NCI-H1105 (cell line): ENCODE measurements around the gene NLRC5.
"Not testable (repeated sequence)": the region's sequence is repeated elsewhere in the genome, so short reads cannot be mapped to it uniquely, and the experiment has no call there.

Source experiments
- DNase-seq: peaks from one replicate; lab custom pipeline; 2025; lab: John Stamatoyannopoulos, UW

The NLRC5 gene

DNA sequence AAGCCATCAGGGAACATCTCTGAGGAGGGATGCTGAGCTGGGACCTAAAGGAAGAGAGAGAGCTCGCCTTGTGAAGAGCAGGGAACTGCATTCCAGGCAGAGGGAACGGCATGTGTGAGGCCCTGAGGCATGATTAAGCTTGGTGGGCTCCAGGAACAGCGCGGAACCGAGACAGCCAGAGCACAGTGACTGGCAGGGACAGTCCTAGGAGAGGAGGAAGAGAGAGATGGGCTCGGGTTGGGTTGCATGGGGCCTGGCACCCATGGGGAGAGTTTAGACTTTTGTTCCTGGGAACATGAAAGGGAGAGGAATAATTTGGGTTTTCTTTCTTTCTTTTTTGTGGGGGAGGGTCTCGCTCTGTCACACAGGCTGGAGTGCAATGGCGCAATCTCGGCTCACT, 63.8 kb downstream of the NLRC5 start:
- DNase-seq: no peak

DNA sequence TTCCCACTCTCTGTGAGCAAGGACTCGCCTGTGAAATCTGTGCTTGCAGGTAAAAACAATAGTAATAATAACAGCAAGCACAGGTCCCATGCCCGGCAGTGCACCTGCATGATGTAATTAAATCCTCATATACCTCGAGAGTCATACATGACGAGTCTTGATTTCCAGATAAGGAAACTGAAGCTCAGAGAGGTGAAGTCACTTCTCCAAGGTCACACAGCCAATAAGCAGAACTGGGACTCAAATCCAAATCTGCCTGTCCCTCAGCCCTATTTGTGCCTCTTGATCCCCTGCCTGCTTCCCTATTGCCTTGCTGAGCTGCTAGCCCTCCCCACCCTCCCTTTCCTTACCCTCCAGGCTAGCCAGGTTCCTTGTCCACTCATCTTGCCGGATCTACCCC, 65.0 kb downstream of the NLRC5 start:
- no peak for DNase-seq

DNA sequence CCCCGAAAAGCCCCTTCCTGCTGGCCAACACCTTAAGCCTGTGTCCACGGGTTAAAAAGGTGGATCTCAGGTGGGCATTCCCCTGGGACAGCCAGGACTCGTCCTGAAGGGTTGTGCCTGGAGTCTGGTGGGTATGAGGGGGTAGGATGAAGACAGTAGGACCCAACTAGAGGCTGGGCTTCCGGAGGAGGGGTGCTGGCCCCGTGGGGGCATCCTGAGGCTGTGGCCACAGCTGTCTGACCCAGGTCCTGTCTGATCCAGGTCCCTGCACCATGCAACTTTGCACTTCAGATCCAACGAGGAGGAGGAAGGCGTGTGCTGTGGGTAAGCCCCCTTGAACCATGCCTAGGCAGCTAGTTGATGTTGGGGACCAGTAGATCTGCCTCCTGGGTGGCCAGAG, 65.4 kb downstream of the NLRC5 start:
- no peak for DNase-seq

GRCh38 chr16:57055671-57056070, 66.3 kb downstream of the NLRC5 start:
- no peak for DNase-seq

DNA sequence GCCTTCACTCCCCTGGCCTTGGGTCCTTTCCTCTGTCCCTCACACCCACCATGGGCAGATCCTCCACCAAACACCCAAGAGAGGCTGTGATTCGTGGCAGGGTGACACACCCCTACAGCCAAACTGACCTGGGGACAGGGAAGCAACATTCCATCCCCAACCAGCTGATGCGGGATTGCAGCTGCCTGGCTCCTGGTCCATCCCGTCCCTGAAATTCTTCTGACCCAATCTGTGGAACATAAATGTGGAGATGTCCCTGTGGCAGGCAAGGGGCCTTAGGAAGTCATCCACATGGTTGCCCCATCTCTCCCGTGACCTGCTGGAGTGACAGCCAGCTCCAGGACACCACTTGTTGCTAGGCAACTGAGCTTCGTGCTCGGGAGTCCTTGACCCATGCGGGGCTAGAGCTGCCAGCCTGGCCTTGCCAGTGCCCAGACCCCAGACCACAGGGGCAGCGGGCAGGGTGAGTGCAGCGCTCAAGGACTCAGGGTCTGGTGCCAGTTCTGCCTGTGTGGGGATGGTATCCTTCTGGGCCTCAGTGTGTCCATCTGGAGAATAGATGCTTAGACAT, 69.0 kb downstream of the NLRC5 start:
- DNase-seq: no peak

DNA sequence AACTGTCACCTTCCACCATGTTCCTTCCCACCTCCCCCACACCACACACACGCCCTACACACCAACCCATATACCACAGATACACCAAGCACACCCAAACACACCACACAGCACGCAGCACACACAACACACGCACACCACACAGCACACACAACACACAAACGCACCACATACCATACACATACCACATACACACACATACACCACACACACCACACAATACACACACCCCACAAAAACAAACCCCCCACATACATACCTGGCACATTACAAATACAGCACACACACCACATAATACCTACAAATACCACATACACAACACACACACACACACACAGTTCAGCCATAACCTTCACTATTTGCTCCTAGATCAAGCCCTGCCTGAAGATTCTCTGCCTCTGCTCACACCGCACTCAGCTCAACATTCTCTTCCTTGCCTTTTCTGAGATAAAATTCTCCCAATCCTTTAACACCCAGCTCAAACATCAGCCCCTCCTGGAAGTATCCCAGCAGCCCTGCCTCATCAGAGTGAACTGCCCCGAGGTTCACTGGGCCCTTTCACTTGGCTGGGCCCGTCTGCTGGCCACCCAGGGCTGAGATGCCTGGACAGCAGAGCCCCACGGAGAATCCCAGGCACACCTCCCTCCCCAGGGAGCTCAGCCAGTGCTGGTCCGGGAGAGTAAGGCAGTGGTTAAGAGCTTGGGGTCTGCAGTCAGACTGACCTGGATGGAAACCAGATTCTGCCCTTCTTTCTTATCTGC, 71.1 kb downstream of the NLRC5 start:
- no peak for DNase-seq

GRCh38 chr16:57061084-57061905, 71.9 kb downstream of the NLRC5 start:
- DNase-seq: no peak

- no peak for DNase-seq
Measured at GRCh38 chr16:57062329-57062728, 73.0 kb downstream of the NLRC5 start.

- DNase-seq: not testable (repeated sequence)
Measured at GRCh38 chr16:57063189-57063588, 73.8 kb downstream of the NLRC5 start.

- DNase-seq: no peak
Measured at GRCh38 chr16:57064995-57065394, 75.6 kb downstream of the NLRC5 start.

- DNase-seq: no peak
Measured at GRCh38 chr16:57066625-57067024, 77.3 kb downstream of the NLRC5 start.

- no peak for DNase-seq
Measured at GRCh38 chr16:57067347-57067746, 78.0 kb downstream of the NLRC5 start.

GRCh38 chr16:57069053-57069452, 79.7 kb downstream of the NLRC5 start:
- DNase-seq: no peak

- DNase-seq: no peak
Measured at GRCh38 chr16:57069635-57070370, 80.4 kb downstream of the NLRC5 start.

- DNase-seq: no peak
Measured at GRCh38 chr16:57070424-57070823, 81.1 kb downstream of the NLRC5 start.

DNA sequence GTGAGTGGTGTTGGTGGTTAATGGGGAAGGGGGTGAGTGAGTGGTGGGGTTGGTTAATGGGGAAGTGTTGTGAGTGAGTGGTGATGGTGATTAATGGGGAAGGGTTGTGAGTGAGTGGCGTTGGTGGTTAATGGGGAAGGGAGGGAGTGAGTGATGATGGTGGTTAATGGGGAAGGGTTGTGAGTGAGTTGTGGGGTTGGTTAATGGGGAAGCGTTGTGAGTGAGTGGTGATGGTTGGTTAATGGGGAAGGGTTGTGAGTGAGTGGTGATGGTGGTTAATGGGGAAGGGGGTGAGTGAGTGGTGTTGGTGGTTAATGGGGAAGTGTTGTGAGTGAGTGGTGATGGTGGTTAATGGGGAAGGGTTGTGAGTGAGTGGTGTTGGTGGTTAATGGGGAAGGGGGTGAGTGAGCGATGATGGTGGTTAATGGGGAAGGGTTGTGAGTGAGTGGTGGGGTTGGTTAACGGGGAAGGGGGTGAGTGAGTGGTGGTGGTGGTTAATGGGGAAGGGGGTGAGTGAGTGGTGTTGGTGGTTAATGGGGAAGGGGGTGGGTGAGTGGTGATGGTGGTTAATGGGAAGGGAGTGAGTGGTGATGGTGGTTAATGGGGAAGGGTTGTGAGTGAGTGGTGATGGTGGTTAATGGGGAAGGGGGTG, 81.8 kb downstream of the NLRC5 start:
- DNase-seq: not testable (repeated sequence)

DNA sequence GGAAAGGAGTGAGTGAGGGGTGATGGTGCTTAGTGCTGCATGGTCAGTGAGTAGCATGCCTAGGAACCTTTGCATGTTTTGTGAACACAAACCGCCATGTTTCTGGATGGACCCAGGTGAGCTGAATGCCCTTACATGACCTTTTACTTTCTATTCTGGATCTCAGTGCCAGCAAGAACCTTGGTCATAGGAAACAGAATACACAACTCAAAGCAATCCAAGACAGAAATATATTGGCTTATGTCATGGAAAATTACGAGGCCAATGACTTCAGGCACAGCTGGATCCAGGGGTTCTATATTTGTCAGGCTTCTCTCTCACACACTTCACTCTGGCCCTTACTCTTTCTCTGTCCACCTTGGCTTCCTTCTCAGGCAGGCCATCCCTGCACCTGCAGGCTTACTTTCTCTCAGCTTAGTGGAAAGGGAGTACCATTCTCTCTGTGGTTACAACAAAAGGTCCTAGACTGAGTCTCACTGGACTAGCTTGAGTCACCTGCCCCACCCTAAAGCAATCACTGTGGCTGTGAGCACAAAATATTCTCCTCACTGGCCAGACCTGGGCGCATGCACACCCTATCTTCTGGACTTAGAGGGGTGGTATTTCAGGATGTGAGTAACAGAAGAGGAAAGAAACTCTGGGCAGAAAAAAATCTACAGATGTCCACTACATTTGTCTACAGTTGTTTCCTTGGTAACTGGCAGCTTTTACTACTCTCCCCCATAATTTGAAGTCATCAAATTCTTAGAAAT, 82.7 kb downstream of the NLRC5 start:
- no peak for DNase-seq

DNA sequence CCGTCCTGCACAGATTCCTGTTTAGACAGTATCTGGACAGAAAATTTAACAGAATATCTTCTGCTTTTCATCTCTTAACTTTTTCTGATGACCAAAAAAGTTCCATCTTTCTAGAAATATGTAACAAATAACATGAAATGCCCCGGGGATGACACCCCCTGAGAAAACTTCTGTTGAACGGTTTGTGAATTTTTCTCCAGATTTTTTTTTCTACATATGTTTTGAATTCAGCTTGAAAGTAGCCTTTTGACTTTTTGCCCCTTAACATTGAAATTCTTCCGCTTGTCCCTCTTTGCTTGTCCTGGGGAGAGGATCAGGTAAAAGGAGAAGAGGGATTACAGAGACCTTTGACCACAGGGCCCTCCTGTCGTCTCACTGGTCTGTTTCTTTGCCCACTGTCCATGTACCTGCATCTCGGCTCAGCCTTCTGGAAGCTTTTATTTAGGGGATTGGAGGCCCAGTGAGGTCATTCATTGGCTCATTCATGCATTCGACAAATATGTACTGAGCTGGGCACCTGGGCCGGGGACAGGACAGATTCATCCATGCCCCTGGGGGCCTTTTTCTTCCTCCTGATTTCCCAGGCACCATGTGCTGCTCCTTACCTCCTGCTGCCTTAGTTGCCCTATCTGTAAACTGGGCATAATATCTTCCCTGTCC, 83.4 kb downstream of the NLRC5 start:
- no peak for DNase-seq

- no peak for DNase-seq
Measured at GRCh38 chr16:57077714-57078113, 88.4 kb downstream of the NLRC5 start.

DNA sequence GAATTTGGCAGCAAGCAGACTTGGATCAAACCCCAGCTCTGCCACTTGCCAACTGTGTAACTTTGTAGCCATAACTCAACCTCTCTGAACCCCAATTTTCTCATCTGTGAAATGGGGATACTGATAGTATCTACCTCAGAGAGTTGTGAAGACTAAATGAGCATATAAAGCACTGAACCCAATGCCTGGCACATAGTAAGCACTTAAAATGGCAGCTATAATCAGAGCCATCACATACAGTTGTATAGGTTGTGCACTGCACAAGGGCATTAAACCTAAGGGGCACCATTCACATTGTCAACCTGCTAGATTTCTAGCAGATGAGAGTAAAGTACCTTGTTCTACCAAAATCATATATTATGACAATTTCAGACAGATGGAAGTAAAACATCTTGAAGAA, 92.4 kb downstream of the NLRC5 start:
- DNase-seq: no peak

DNA sequence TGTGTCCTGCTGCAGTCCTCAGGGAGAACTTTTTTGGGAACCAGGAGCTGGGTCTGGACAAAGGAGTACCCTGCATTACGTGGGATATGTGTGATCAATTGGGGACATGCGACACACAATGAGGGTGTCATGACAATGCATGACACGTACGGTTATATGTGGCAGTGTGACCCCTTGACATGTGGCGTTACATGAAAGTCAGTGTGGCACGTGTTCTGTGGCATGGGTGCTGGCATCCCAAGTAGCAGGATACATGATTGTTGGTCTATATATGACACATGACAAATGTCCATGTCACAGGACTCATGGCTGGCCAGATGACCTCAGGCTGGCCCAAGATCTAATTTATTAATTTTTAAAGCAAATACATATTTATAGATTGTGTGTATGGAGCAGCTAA, 93.3 kb downstream of the NLRC5 start:
- no peak for DNase-seq
